Measurements from ENCODE around the gene CDHR2.

CDHR2 gene

DNA sequence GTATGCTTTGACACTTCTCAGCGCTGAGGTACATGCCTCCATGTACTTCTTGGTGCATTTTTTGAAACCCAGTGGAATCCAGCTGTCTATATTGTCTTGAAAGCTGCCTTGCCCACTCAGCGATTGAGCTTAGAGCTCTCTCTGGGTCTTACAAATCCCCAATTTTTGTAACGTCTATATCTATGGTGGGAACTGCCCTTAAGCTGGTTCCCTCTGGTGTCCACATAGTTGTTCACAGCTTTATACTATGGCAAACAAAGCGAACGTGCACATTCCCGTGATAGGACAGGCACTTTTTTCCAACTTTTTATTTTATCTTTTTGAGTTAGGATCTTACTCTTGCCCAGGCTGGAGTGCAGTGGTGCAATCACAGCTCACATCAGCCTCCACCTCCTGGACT lies 20.9 kb downstream of the CDHR2 start:
- Histone ChIP-seq H3K9me3 (ENCODE audit: insufficient read depth, low read length) (peaks cover 7% of the 10 kb centered on the region; the same call in 1 of the 2 replicates), H3K27me3 (ENCODE audit: insufficient read depth, insufficient read length) (no peaks in the 10 kb centered on the region), H3K36me3 (ENCODE audit: insufficient read depth, insufficient read length, low read length) (no peaks in the 10 kb centered on the region), H3K4me1 (ENCODE audit: insufficient read depth, insufficient read length) (peaks cover 3% of the 10 kb centered on the region), H3K9ac (ENCODE audit: insufficient read length, low read depth) (no peak overlapping the region), H3K4me3 (ENCODE audit: insufficient read length, low read depth) (no peak overlapping the region)
- TF ChIP-seq ZNF274 (IDR thresholded peaks at IDR 0.05; ENCODE audit: low read depth, low read length) (no peak), SUZ12 (IDR thresholded peaks at IDR 0.05; ENCODE audit: extremely low read depth, insufficient read depth, insufficient read length) (no peak), YY1 (IDR thresholded peaks at IDR 0.05; ENCODE audit: insufficient read depth, insufficient read length) (no peak)
- no peak for DNase-seq (ENCODE audit: low read depth, low spot score)

DNA sequence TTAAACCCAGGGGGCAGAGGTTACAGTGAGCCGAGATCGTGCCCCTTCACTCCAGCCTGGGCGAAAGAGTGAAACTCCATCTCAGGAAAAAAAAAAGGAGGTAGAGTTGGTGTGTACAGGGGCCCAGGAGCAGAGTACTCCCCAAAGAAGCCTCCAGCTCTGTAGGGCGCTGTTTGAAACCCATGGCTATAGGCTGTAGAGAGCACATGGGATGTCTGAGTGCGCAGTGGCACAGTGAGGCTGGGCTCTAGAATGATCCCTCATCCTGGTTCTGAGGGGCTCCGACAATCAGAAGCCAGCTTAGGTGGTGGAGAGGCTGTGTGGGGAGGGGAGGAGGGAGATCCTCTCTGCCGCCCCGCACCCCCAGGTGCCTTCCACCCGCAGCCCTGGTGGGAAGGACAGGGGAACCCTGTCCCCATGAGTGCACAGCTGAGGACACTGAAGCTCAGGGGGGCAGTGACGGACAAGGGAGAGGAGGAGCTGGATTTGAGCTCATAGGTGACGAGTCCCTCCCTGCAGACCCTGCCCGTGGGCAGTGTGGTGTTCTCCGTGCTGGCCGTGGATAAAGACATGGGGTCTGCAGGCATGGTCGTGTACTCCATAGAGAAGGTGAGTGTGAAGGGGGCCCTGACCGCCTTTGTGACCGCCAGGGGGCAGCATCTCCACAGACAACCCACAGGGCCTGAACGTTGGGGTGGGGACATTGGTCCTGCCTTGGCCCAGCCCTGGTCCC lies 24.6 kb downstream of the CDHR2 start:
- no peaks in the 10 kb centered on the region for H3K36me3 ChIP-seq (ENCODE audit: insufficient read depth, insufficient read length, low read length)
- TF ChIP-seq YY1 (IDR thresholded peaks at IDR 0.05; ENCODE audit: insufficient read depth, insufficient read length), result no peak
- no peak for TF ChIP-seq ZNF274 (IDR thresholded peaks at IDR 0.05; ENCODE audit: low read depth, low read length)
- no peak for TF ChIP-seq SUZ12 (IDR thresholded peaks at IDR 0.05; ENCODE audit: extremely low read depth, insufficient read depth, insufficient read length)
- peak overlapping the region; percentile 36 for H3K9ac ChIP-seq (ENCODE audit: insufficient read length, low read depth)
- H3K4me1 ChIP-seq (ENCODE audit: insufficient read depth, insufficient read length), result peaks cover 3% of the 10 kb centered on the region
- H3K27me3 ChIP-seq (ENCODE audit: insufficient read depth, insufficient read length), result no peaks in the 10 kb centered on the region
- peak; percentile 23 for DNase-seq (ENCODE audit: low read depth, low spot score)
- H3K9me3 ChIP-seq (ENCODE audit: insufficient read depth, low read length), result no peaks in the 10 kb centered on the region
- no peak overlapping the region for H3K4me3 ChIP-seq (ENCODE audit: insufficient read length, low read depth)

DNA sequence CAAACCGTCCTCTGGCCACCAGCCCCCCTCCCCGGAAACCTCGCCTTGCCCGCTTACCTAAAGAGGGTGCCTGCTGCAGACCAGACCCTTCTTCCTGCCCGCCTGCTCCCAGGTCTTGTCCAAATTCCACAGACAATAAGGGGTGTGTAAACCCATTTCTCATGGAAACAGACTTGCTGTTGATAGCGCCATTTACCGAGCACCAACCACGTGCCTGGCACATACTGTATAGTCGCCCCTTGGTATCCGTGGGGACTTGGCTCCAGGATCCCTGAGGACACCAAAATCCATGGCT lies 25.1 kb downstream of the CDHR2 start:
- no peak for TF ChIP-seq SUZ12 (IDR thresholded peaks at IDR 0.05; ENCODE audit: extremely low read depth, insufficient read depth, insufficient read length)
- no peak for TF ChIP-seq YY1 (IDR thresholded peaks at IDR 0.05; ENCODE audit: insufficient read depth, insufficient read length)
- no peak for TF ChIP-seq ZNF274 (IDR thresholded peaks at IDR 0.05; ENCODE audit: low read depth, low read length)
- no peak for DNase-seq (ENCODE audit: low read depth, low spot score)
- Histone ChIP-seq H3K27me3 (ENCODE audit: insufficient read depth, insufficient read length) (no peaks in the 10 kb centered on the region), H3K9me3 (ENCODE audit: insufficient read depth, low read length) (no peaks in the 10 kb centered on the region), H3K4me1 (ENCODE audit: insufficient read depth, insufficient read length) (peaks cover 3% of the 10 kb centered on the region), H3K36me3 (ENCODE audit: insufficient read depth, insufficient read length, low read length) (no peaks in the 10 kb centered on the region), H3K4me3 (ENCODE audit: insufficient read length, low read depth) (no peak overlapping the region), H3K9ac (ENCODE audit: insufficient read length, low read depth) (no peak overlapping the region)

DNA sequence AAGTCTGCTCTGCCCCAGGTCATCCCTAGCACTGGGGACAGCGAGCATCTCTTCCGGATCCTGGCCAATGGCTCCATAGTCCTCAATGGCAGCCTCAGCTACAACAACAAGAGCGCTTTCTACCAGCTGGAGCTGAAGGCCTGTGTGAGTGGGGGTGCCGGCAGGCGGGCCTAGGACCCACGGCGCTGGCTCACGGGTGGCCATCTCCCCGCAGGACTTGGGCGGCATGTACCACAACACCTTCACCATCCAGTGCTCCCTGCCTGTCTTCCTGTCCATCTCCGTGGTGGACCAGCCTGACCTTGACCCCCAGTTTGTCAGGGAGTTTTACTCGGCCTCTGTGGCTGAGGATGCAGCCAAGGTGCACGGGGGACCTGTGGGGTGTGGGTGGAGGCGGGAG lies 25.9 kb downstream of the CDHR2 start:
- H3K9ac ChIP-seq (ENCODE audit: insufficient read length, low read depth), result no peak overlapping the region
- peaks cover 3% of the 10 kb centered on the region for H3K4me1 ChIP-seq (ENCODE audit: insufficient read depth, insufficient read length)
- H3K27me3 ChIP-seq (ENCODE audit: insufficient read depth, insufficient read length), result no peaks in the 10 kb centered on the region
- TF ChIP-seq YY1 (IDR thresholded peaks at IDR 0.05; ENCODE audit: insufficient read depth, insufficient read length) (no peak), ZNF274 (IDR thresholded peaks at IDR 0.05; ENCODE audit: low read depth, low read length) (no peak), SUZ12 (IDR thresholded peaks at IDR 0.05; ENCODE audit: extremely low read depth, insufficient read depth, insufficient read length) (no peak)
- H3K9me3 ChIP-seq (ENCODE audit: insufficient read depth, low read length), result no peaks in the 10 kb centered on the region
- DNase-seq (ENCODE audit: low read depth, low spot score), result no peak
- no peak overlapping the region for H3K4me3 ChIP-seq (ENCODE audit: insufficient read length, low read depth)
- no peaks in the 10 kb centered on the region for H3K36me3 ChIP-seq (ENCODE audit: insufficient read depth, insufficient read length, low read length)

DNA sequence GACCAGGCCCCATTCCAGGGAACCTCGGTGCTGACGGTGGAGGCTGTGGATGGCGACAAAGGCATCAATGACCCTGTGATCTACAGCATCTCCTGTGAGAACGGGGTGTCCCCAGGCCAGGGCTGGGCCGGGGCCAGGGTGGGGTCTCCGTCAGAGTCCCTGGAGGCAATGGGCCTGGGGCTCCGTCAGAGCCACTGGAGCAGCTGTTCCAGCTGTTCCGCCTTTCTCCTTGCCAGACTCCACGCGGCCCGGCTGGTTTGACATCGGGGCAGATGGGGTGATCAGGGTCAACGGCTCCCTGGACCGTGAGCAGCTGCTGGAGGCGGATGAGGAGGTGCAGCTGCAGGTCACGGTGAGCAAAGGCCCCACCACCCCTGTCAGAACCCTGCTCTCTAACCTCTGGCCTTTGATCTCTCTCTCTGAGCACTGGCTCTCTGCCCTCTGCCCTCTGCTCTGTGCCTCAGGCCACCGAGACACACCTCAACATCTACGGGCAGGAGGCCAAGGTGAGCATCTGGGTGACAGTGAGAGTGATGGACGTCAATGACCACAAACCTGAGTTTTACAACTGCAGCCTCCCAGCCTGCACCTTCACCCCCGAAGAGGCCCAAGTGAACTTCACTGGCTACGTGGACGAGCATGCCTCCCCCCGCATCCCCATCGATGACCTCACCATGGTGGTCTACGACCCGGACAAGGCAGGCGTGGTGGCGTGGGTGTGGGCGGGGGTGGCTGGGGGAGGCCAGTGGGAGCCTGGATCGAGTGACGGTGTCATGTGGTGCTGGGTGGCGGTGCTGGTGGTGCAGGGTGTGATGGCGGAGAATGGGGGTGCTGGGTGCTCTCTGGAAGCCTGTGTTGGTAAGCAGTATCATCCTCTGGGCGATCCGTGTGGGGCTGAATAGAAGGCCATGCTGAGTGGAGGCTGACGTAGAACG lies 26.6 kb downstream of the CDHR2 start:
- Histone ChIP-seq H3K4me1 (ENCODE audit: insufficient read depth, insufficient read length) (peaks cover 3% of the 10 kb centered on the region), H3K4me3 (ENCODE audit: insufficient read length, low read depth) (no peak overlapping the region), H3K9ac (ENCODE audit: insufficient read length, low read depth) (no peak overlapping the region), H3K36me3 (ENCODE audit: insufficient read depth, insufficient read length, low read length) (no peaks in the 10 kb centered on the region), H3K27me3 (ENCODE audit: insufficient read depth, insufficient read length) (no peaks in the 10 kb centered on the region), H3K9me3 (ENCODE audit: insufficient read depth, low read length) (no peaks in the 10 kb centered on the region)
- TF ChIP-seq ZNF274 (IDR thresholded peaks at IDR 0.05; ENCODE audit: low read depth, low read length) (no peak), YY1 (IDR thresholded peaks at IDR 0.05; ENCODE audit: insufficient read depth, insufficient read length) (no peak), SUZ12 (IDR thresholded peaks at IDR 0.05; ENCODE audit: extremely low read depth, insufficient read depth, insufficient read length) (no peak)
- DNase-seq (ENCODE audit: low read depth, low spot score), result no peak

DNA sequence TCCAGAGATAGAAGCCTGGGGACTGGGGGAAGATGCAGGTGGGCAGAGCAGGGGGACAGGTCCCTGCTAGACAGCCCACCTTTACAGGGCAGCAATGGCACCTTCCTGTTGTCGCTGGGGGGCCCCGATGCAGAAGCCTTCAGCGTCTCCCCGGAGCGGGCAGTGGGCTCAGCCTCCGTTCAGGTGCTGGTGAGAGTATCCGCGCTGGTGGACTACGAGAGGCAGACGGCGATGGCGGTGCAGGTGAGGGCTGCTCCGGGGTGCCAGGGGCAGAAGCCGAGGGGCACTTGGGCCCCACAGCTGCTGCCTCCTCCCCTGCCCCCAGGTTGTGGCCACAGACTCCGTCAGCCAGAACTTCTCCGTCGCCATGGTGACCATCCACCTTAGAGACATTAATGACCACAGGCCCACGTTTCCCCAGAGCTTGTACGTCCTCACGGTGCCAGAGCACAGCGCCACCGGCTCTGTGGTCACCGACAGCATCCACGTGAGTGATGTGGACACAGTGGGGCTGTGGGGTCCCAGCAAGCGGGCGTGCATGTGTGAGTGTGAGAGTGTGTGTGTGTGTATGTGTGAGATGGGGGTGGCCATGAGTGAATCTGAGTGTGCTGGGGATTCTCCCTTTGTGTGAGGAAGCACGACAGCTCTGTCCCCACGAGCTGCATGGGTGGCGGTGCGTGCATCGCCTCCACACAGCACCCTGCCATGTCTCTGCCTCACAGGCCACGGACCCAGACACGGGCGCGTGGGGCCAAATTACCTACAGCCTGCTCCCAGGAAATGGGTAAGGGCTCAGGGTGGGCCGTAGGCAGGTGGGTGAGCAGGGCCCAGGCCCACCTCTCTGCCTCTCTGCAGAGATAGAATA lies 28.4 kb downstream of the CDHR2 start:
- no peak for DNase-seq (ENCODE audit: low read depth, low spot score)
- Histone ChIP-seq H3K36me3 (ENCODE audit: insufficient read depth, insufficient read length, low read length) (no peaks in the 10 kb centered on the region), H3K4me1 (ENCODE audit: insufficient read depth, insufficient read length) (peaks cover 2% of the 10 kb centered on the region), H3K9ac (ENCODE audit: insufficient read length, low read depth) (peak overlapping the region; percentile 10), H3K27me3 (ENCODE audit: insufficient read depth, insufficient read length) (no peaks in the 10 kb centered on the region), H3K9me3 (ENCODE audit: insufficient read depth, low read length) (no peaks in the 10 kb centered on the region), H3K4me3 (ENCODE audit: insufficient read length, low read depth) (no peak overlapping the region)
- TF ChIP-seq YY1 (IDR thresholded peaks at IDR 0.05; ENCODE audit: insufficient read depth, insufficient read length) (no peak), ZNF274 (IDR thresholded peaks at IDR 0.05; ENCODE audit: low read depth, low read length) (no peak), SUZ12 (IDR thresholded peaks at IDR 0.05; ENCODE audit: extremely low read depth, insufficient read depth, insufficient read length) (no peak)

Measured in NT2/D1 (cell line).